ENCODE data around the gene PDE1C. TPM values are rescaled to one million over a fixed set of nuclear protein-coding genes. Genes with fewer than 3 reads are reported as not detected.

Gene PDE1C
- total RNA-seq, 1 donor from 2014 or later: 0.26 TPM

- H3K36me3 Mint-ChIP-seq (ENCODE audit: low read depth): peaks cover 5% of the 10 kb centered on the region
- H3K9me3 Mint-ChIP-seq: peaks cover 16% of the 10 kb centered on the region
- TF ChIP-seq CTCF (conservative IDR thresholded peaks at IDR 0.05): no peak
- peaks cover 4% of the 10 kb centered on the region for H3K4me1 Mint-ChIP-seq
- H3K4me3 Mint-ChIP-seq: no peak overlapping the region
- H3K27ac Mint-ChIP-seq (ENCODE audit: unreplicated experiment): no peak overlapping the region
- no peaks in the 10 kb centered on the region for H3K27me3 Mint-ChIP-seq (ENCODE audit: low read depth)
- DNase-seq (ENCODE audit: low read depth, low spot score): no peak
These were observed 68.3 kb downstream of the PDE1C start for GRCh38 chr7:32001948-32002347.

GRCh38 chr7:31997423-31997822 is 72.8 kb downstream of the PDE1C start:
- Mint-ChIP-seq H3K9me3 (peaks cover 13% of the 10 kb centered on the region), H3K4me1 (peaks cover 4% of the 10 kb centered on the region), H3K27me3 (ENCODE audit: low read depth) (no peaks in the 10 kb centered on the region), H3K36me3 (ENCODE audit: low read depth) (peaks cover 5% of the 10 kb centered on the region), H3K4me3 (no peak overlapping the region), H3K27ac (ENCODE audit: unreplicated experiment) (no peak overlapping the region)
- TF ChIP-seq CTCF (conservative IDR thresholded peaks at IDR 0.05): no peak
- DNase-seq (ENCODE audit: low read depth, low spot score): no peak

GRCh38 chr7:31995134-31995533 is 75.1 kb downstream of the PDE1C start:
- H3K9me3 Mint-ChIP-seq: peaks cover 1% of the 10 kb centered on the region
- H3K27ac Mint-ChIP-seq (ENCODE audit: unreplicated experiment): no peak overlapping the region
- DNase-seq (ENCODE audit: low read depth, low spot score): no peak
- H3K4me1 Mint-ChIP-seq: peaks cover 4% of the 10 kb centered on the region
- peaks cover 1% of the 10 kb centered on the region for H3K36me3 Mint-ChIP-seq (ENCODE audit: low read depth)
- H3K27me3 Mint-ChIP-seq (ENCODE audit: low read depth): no peaks in the 10 kb centered on the region
- TF ChIP-seq CTCF (conservative IDR thresholded peaks at IDR 0.05): no peak
- no peak overlapping the region for H3K4me3 Mint-ChIP-seq

- Mint-ChIP-seq H3K27ac (ENCODE audit: unreplicated experiment) (no peak overlapping the region), H3K27me3 (ENCODE audit: low read depth) (no peaks in the 10 kb centered on the region), H3K4me3 (no peak overlapping the region), H3K4me1 (no peaks in the 10 kb centered on the region), H3K9me3 (no peaks in the 10 kb centered on the region), H3K36me3 (ENCODE audit: low read depth) (no peaks in the 10 kb centered on the region)
- no peak for DNase-seq (ENCODE audit: low read depth, low spot score)
- TF ChIP-seq CTCF (conservative IDR thresholded peaks at IDR 0.05): no peak
These were observed 78.4 kb downstream of the PDE1C start for GRCh38 chr7:31991846-31992245.

- no peaks in the 10 kb centered on the region for H3K4me1 Mint-ChIP-seq
- H3K27me3 Mint-ChIP-seq (ENCODE audit: low read depth): no peaks in the 10 kb centered on the region
- H3K36me3 Mint-ChIP-seq (ENCODE audit: low read depth): no peaks in the 10 kb centered on the region
These were observed 78.8 kb downstream of the PDE1C start for GRCh38 chr7:31991406-31991805.

More at GRCh38 chr7:31991406-31991805, 78.8 kb downstream of the PDE1C start:
- no peak overlapping the region for H3K27ac Mint-ChIP-seq (ENCODE audit: unreplicated experiment)
- no peaks in the 10 kb centered on the region for H3K9me3 Mint-ChIP-seq
- no peak overlapping the region for H3K4me3 Mint-ChIP-seq
- no peak for DNase-seq (ENCODE audit: low read depth, low spot score)
- no peak for TF ChIP-seq CTCF (conservative IDR thresholded peaks at IDR 0.05)
